HL-60 (cell line): ENCODE measurements around the gene ATP13A3.

Source experiments
- DNase-seq, 2 experiments: peaks; one replicate each; pipeline ENCODE4 v3.0.0-alpha.2; 2010 to 2020; ENCODE audit warnings: low read depth in 1 of 2, low spot score in 1 of 2
- H3K27ac ChIP-seq: fragments of 250-450 bp; sonication (Bioruptor Pico); replicated peaks from 2 replicates; pipeline ENCODE4 v1.5.1; 2020; ENCODE audit warnings: mild to moderate bottlenecking, moderate library complexity
- H3K27me3 ChIP-seq: fragments of 250-450 bp; sonication (Bioruptor Pico); 2 replicates; pipeline ENCODE4 v1.5.1; 2021; ENCODE audit warnings: mild to moderate bottlenecking, moderate library complexity; ENCODE audit not compliant: insufficient read depth, poor library complexity, severe bottlenecking
- H3K4me3 ChIP-seq: replicated peaks from 2 replicates; pipeline ENCODE4 v1.5.1; 2011; ENCODE audit warnings: mild to moderate bottlenecking, control low read depth, low read length; ENCODE audit not compliant: insufficient read depth
- GABPA ChIP-seq: IDR thresholded peaks from 2 replicates; pipeline ENCODE4 v1.6.1; 2012; ENCODE audit warnings: low read depth
- POLR2AphosphoS5 ChIP-seq: IDR thresholded peaks from 2 replicates; pipeline ENCODE4 v1.6.1; 2012; ENCODE audit warnings: low read depth
- SPI1 ChIP-seq: IDR thresholded peaks from 2 replicates; pipeline ENCODE4 v1.6.1; 2012; ENCODE audit warnings: low read depth, mild to moderate bottlenecking, borderline replicate concordance
- TF ChIP-seq, protein P1 (sequence below): IDR thresholded peaks from 2 replicates; pipeline ENCODE4 v1.6.1; 2012; ENCODE audit warnings: low read depth; ENCODE audit not compliant: insufficient replicate concordance
- TF ChIP-seq, protein P2 (sequence below): IDR thresholded peaks from one replicate; pipeline ENCODE4 v1.5.1; 2011; ENCODE audit warnings: low read length, control low read depth, inconsistent platforms; ENCODE audit not compliant: insufficient read depth

The ATP13A3 gene

DNA sequence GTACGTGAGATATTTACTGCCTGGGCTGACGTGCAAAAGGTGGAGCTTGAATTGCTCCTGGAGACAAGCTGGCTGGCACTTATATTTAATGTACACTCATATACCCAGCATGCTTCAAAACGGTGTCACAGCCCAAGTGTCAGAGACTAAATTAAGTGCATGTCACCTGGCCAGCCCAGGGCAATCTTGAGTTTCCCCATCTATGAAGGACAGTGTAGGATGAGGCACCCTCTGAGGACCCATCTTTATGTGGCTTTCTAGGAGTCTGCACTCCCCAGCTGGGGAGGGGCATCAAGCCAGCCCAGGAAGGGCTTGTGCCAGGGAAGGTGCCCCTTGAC, 122.5 kb downstream of the ATP13A3 start:
- DNase-seq = no peak
- Histone ChIP-seq H3K27me3 (peaks cover 10% of the 10 kb centered on the region), H3K4me3 (no peak overlapping the region), H3K27ac (no peak overlapping the region)
- TF ChIP-seq GABPA (no peak), POLR2AphosphoS5 (no peak), SPI1 (no peak)
- TF ChIP-seq, protein P1, sequence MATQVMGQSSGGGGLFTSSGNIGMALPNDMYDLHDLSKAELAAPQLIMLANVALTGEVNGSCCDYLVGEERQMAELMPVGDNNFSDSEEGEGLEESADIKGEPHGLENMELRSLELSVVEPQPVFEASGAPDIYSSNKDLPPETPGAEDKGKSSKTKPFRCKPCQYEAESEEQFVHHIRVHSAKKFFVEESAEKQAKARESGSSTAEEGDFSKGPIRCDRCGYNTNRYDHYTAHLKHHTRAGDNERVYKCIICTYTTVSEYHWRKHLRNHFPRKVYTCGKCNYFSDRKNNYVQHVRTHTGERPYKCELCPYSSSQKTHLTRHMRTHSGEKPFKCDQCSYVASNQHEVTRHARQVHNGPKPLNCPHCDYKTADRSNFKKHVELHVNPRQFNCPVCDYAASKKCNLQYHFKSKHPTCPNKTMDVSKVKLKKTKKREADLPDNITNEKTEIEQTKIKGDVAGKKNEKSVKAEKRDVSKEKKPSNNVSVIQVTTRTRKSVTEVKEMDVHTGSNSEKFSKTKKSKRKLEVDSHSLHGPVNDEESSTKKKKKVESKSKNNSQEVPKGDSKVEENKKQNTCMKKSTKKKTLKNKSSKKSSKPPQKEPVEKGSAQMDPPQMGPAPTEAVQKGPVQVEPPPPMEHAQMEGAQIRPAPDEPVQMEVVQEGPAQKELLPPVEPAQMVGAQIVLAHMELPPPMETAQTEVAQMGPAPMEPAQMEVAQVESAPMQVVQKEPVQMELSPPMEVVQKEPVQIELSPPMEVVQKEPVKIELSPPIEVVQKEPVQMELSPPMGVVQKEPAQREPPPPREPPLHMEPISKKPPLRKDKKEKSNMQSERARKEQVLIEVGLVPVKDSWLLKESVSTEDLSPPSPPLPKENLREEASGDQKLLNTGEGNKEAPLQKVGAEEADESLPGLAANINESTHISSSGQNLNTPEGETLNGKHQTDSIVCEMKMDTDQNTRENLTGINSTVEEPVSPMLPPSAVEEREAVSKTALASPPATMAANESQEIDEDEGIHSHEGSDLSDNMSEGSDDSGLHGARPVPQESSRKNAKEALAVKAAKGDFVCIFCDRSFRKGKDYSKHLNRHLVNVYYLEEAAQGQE = no peak
- TF ChIP-seq, protein P2, sequence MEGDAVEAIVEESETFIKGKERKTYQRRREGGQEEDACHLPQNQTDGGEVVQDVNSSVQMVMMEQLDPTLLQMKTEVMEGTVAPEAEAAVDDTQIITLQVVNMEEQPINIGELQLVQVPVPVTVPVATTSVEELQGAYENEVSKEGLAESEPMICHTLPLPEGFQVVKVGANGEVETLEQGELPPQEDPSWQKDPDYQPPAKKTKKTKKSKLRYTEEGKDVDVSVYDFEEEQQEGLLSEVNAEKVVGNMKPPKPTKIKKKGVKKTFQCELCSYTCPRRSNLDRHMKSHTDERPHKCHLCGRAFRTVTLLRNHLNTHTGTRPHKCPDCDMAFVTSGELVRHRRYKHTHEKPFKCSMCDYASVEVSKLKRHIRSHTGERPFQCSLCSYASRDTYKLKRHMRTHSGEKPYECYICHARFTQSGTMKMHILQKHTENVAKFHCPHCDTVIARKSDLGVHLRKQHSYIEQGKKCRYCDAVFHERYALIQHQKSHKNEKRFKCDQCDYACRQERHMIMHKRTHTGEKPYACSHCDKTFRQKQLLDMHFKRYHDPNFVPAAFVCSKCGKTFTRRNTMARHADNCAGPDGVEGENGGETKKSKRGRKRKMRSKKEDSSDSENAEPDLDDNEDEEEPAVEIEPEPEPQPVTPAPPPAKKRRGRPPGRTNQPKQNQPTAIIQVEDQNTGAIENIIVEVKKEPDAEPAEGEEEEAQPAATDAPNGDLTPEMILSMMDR = no peak

DNA sequence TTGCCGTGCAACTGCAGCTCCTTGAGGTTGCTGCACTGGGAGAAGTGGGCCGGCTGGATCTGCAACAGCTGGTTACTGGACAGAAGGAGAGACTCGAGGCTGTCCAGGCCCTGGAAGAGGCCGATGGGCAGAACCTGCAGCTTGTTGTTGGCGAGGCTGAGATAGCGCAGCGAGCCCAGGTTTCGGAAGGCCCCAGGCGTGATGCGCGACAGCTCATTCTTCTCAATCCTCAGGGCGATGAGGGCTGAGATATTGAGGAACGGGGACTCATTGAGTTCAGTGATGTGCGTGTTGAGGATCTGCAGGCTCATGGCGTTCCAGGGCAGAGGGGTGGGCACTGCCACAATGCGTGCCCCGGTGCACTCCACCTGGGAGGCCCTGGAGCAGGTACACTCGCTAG, 126.2 kb downstream of the ATP13A3 start:
- TF ChIP-seq POLR2AphosphoS5 (no peak), GABPA (no peak), SPI1 (no peak)
- TF ChIP-seq, protein P2 = no peak
- TF ChIP-seq, protein P1 = no peak
- Histone ChIP-seq H3K4me3 (no peak overlapping the region), H3K27ac (no peak overlapping the region), H3K27me3 (peaks cover 3% of the 10 kb centered on the region)
- no peak for DNase-seq

DNA sequence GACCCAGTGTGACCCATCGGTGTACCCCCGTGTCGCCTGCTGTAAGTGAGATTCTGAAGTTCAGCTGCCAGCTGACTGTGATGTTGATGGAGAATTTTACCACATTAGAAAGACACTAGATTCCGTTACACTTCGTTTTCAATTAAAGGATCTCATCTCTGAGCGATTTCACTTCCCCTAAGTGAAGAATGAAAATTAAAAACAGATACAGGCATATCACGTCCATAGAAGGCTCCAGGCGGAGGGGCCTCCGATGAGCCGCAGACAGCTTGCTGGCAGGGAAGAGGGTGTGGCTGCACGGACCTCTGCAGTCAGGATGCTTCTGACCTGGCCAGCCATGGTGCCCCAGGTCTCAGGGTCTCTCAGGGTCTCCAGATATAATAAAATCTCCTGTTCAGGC, 129.1 kb downstream of the ATP13A3 start:
- Histone ChIP-seq H3K4me3 (no peak overlapping the region), H3K27ac (no peak overlapping the region), H3K27me3 (peaks cover 3% of the 10 kb centered on the region)
- DNase-seq = no peak
- no peak for TF ChIP-seq POLR2AphosphoS5
- TF ChIP-seq, protein P1 = no peak
- TF ChIP-seq, protein P2 = no peak
- no peak for TF ChIP-seq GABPA
- no peak for TF ChIP-seq SPI1
